AG09319 (cell line): ENCODE results near the gene EFCAB7.
"Not testable (repeated sequence)": the region's sequence is repeated elsewhere in the genome, so short reads cannot be mapped to it uniquely, and the experiment has no call there.

Experiments
- DNase-seq: peaks from one replicate; pipeline ENCODE4 v3.0.0-alpha.2; 2010; ENCODE audit warnings: low read depth; ENCODE audit errors: extremely low read depth
- TF ChIP-seq, protein P1 (sequence below): IDR thresholded peaks from 2 replicates; pipeline ENCODE4 v1.5.1; 2011; ENCODE audit warnings: low read depth, mild to moderate bottlenecking, inconsistent platforms, low read length, moderate library complexity

The EFCAB7 gene

DNA sequence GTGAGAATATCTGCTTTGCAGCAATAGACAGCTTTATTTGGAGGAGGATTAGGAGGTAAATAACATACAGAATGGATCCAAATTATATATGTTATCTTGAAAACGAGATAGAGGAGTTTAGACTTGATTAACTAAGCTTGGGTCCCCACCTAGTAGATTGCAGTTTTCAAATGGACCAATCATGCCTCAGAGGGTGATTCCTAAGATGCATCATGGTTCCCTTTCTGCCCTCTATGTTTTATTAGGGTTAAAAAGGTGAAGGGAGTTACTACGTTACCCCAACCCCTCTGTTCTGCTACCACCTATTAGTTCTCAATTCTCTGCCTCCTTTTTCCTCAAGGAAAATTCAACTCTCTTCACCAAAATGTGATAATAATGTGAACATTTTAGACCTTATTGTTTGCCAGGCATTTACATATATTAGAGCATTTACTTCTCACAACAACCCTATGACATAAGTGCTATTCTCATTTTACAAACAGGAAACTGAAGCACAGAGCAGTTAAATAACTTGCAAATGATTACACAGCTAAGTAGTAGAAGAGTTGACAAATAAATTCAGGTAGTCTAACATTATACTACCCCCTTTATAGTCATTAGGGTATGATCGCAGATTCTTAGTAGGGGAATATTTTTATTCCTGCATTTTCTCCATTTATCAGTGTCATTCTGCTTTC lies 46.5 kb downstream of the EFCAB7 start:
- no peak for DNase-seq
- TF ChIP-seq, protein P1, sequence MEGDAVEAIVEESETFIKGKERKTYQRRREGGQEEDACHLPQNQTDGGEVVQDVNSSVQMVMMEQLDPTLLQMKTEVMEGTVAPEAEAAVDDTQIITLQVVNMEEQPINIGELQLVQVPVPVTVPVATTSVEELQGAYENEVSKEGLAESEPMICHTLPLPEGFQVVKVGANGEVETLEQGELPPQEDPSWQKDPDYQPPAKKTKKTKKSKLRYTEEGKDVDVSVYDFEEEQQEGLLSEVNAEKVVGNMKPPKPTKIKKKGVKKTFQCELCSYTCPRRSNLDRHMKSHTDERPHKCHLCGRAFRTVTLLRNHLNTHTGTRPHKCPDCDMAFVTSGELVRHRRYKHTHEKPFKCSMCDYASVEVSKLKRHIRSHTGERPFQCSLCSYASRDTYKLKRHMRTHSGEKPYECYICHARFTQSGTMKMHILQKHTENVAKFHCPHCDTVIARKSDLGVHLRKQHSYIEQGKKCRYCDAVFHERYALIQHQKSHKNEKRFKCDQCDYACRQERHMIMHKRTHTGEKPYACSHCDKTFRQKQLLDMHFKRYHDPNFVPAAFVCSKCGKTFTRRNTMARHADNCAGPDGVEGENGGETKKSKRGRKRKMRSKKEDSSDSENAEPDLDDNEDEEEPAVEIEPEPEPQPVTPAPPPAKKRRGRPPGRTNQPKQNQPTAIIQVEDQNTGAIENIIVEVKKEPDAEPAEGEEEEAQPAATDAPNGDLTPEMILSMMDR, result no peak

DNA sequence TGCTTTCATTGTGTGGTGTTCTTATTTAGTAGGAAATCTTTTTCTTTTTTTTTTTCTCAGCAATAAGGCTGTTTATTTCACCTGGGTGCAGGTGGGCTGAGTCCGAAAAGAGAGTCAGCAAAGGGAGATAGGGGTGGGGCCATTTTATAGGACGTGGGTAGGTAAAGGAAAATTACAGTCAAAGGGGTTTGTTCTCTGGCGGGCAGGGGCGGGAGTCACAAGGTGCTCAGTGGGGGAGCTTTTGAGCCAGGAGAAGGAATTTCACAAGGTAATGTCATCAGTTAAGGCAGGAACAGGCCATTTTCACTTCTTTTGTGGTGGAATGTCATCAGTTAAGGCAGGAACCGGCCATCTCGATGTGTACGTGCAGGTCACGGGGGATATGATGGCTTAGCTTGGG lies 49.4 kb downstream of the EFCAB7 start:
- not testable (repeated sequence) for DNase-seq

DNA sequence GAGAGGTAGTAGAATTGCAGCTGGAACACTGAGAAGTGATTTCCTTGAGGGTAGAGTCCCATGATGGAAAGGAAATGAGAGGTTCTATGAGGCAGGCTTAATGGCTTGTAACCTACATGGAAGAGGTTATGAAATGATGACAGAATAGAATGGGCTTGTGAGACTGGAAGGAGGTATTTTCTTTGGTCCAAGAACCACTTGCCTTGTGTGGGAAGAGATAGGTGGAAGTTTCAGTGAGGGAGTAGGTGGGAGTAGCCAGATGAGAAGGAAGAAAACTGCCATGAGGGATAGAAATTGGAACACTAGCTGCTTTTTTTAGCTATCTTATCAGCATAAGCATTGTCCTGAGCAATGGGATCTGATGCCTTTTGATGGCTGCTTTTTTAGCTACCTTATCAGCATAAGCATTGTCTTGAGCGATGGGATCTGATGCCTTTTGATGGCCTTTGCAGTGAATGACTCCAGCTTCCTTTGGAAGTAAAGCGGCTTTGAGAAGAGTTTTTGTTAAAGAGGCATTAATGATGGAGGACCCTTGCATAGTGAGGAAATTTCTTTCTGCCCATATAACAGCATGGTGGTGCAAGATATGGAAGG lies 51.0 kb downstream of the EFCAB7 start:
- not testable (repeated sequence) for DNase-seq

DNA sequence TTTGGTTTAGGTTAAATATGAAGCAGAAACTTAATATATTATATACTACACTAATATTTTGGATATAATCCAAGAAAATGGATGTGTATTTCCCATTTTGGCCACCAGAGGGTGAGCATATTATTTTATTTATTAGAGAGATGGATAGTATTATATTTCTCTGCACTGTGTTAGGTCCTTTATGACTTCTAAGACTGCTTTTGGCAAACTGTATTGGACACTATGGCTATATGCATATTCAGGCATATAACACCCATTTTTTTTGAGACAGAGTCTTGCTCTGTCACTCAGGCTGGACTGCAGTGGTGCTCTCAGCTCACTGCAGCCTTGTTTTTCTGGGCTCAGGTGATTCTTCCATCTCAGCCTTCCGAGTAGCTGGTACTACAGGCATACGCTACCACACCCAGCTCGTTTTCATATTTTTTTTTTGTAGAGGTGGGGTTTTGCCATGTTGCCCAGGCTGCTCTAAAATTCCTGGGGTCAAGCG lies 52.1 kb downstream of the EFCAB7 start:
- DNase-seq, result no peak
- TF ChIP-seq, protein P1, result peak; percentile 48

DNA sequence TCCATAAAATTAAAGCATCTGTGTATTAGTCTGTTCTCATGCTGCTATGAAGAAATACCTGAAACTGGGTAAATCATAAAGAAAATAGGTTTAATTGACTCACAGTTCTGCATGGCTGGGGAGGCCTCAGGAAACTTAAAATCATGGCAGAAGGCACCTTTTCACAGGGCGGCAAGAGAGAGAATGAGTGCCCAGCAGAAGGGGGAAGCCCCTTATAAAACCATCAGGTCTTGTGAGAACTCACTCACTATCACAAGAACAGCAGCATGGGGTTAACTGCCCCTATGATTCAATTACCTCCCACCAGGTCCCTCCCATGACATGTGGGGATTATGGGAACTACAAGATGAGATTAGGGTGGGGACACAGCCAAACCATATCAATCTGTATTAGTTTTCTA lies 63.0 kb downstream of the EFCAB7 start:
- not testable (repeated sequence) for DNase-seq

DNA sequence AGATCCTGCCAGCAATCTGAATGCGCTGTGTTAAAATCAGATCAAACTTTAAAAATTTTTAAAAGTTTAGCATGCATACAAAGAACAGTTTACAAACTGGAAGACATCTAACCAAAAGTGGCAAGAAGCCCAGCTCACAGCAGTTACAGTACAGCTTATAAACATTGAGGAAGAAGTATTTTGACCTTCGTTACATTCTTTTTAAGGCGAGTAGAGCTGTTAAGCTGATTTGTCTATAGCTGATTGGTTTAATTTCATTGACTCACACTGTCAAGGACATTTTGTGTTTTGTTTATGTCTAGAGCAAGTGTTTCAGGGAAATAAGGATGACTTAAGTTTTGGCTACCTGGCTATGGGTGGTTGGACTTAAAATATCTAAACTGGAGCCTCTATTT lies 66.8 kb downstream of the EFCAB7 start:
- no peak for DNase-seq
- TF ChIP-seq, protein P1, result no peak

DNA sequence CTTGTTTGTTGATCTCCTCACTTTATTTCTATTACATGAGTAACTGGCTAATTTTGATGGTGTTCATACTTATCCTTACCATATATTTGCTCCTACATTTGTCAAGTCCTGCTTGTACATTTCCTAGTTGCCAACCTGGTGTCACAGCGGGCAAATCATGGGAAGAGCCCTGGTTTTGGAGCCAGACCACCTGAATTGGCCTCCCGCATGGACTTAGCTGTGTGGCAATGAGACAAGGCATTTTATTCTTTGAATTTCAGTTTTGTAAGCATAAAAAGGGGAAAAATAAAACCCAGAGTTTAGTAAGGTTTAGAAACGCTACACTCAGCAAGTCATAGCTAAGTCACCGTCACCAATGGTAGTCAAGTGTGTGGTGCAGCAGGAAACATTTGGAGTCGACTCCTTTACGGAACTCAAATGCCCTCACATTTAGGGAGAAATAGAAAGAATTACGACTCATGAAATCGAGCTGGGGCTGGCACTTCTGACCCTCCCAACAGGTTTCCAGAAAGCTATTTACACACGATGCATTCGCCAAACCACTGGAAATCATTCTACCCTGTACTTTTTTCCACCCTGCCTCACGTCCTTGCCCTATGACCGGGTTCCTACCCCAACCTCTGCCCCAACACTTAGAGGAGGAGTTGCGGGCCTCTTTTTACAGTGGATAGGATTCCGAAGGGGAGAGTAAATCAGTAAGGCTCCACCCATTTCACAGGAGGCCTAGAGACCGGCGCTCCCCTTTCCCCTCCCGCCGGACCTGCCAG lies 69.4 kb downstream of the EFCAB7 start:
- TF ChIP-seq, protein P1, result no peak
- no peak for DNase-seq

DNA sequence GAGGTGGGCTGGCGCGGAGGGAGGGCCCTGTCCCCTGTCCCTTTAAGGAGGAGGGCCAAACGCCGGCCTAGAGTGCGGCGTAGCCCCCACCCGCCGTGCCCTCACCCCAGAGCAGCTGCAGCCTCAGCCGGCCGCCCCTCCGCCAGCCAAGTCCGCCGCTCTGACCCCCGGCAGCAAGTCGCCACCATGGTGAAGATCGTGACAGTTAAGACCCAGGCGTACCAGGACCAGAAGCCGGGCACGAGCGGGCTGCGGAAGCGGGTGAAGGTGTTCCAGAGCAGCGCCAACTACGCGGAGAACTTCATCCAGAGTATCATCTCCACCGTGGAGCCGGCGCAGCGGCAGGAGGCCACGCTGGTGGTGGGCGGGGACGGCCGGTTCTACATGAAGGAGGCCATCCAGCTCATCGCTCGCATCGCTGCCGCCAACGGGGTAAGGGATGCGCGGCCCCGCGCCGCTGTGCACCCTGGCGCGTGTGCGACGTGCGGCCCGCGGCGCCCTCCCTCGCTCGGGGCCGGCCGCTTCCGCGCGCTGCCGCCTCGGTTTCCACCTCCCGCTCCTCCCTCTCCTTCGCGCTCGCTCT lies 70.1 kb downstream of the EFCAB7 start, which contains the start of gene PGM1:
TSS of gene PGM1 (plus strand) at position 109 of the 583 bp plus-strand sequence. CDS start at position 187, 78 bp downstream.
- DNase-seq, result peak; percentile 41
- TF ChIP-seq, protein P1, result no peak
